IMR-90 (cell line): ENCODE results near the gene SRRM4. TPM values are rescaled to one million over a fixed set of nuclear protein-coding genes. Genes with fewer than 3 reads are reported as not detected.
A peak's percentile ranks its signal among the peaks of the same experiment; 100 is the strongest.

Experiments used
- ATAC-seq: fragments of 200-7000 bp; cut with Tn5 transposase; 2 replicates; pipeline ENCODE4 v1.9.1; 2020; ENCODE audit warnings: low read depth, mild to moderate bottlenecking, moderate library complexity
- BruUV-seq: library from RNA; stranded (reverse); fragments of 400-500 nt; replicated peaks from 2 replicates; lab custom pipeline; 2021; lab: Mats Ljungman, UMichigan
- CTCF ChIA-PET: fragments of 300-600 bp; formaldehyde crosslinking; extraction: SDS; loops from one replicate; lab custom pipeline; 2021; ENCODE audit warnings: antibody characterized with exemption; lab: Yijun Ruan, JAX
- POLR2A ChIA-PET: fragments of 300-600 bp; sonication (Branson Sonifier 250); formaldehyde crosslinking; loops from one replicate; lab custom pipeline; 2022; ENCODE audit warnings: antibody characterized with exemption; ENCODE audit not compliant: unreplicated experiment; lab: Charles Lee
- DNase-seq: peaks from one replicate; pipeline ENCODE4 v3.0.0; 2013
- H2AFZ ChIP-seq: replicated peaks from 2 replicates; pipeline ENCODE3; 2013; ENCODE audit warnings: low read length, mild to moderate bottlenecking; ENCODE audit not compliant: poor library complexity
- H2AK5ac ChIP-seq: 2 replicates; pipeline ENCODE4 v1.6.1; 2013; ENCODE audit warnings: low read depth, low read length, inconsistent platforms
- H2AK9ac ChIP-seq: replicated peaks from 2 replicates; pipeline ENCODE3; 2013; ENCODE audit warnings: mild to moderate bottlenecking, low read depth, low read length, moderate library complexity; ENCODE audit not compliant: poor library complexity
- H2BK120ac ChIP-seq: 2 replicates; pipeline ENCODE4 v1.6.1; 2013; ENCODE audit warnings: low read depth, low read length, inconsistent platforms
- H2BK15ac ChIP-seq: 3 replicates; pipeline ENCODE4 v1.6.1; 2013; ENCODE audit warnings: low read depth, low read length, inconsistent platforms
- H2BK20ac ChIP-seq: 2 replicates; pipeline ENCODE4 v1.6.1; 2013; ENCODE audit warnings: low read depth, mild to moderate bottlenecking, inconsistent platforms, low read length, moderate library complexity
- H2BK5ac ChIP-seq: 2 replicates; pipeline ENCODE4 v1.6.1; 2013; ENCODE audit warnings: mild to moderate bottlenecking, low read depth, low read length, inconsistent platforms; ENCODE audit not compliant: poor library complexity, severe bottlenecking
- H3K14ac ChIP-seq: replicated peaks from 2 replicates; pipeline ENCODE4 v1.6.1; 2013; ENCODE audit warnings: low read depth, low read length, inconsistent platforms
- H3K18ac ChIP-seq: 2 replicates; pipeline ENCODE4 v1.6.1; 2013; ENCODE audit warnings: low read depth, low read length, control low read depth
- H3K23ac ChIP-seq: 2 replicates; pipeline ENCODE4 v1.6.1; 2013; ENCODE audit warnings: low read depth, low read length, inconsistent platforms
- H3K27ac ChIP-seq: 2 replicates; pipeline ENCODE4 v1.5.1; 2013; ENCODE audit warnings: mild to moderate bottlenecking, control low read depth, low read length; ENCODE audit not compliant: insufficient read depth
- H3K27me3 ChIP-seq: 2 replicates; pipeline ENCODE4 v1.6.1; 2013; ENCODE audit warnings: low read length; ENCODE audit not compliant: control insufficient read depth, insufficient read depth
- H3K36me3 ChIP-seq: 2 replicates; pipeline ENCODE4 v1.6.1; 2013; ENCODE audit warnings: low read length, mixed read lengths; ENCODE audit not compliant: control insufficient read depth, insufficient read depth
- H3K4ac ChIP-seq: 2 replicates; pipeline ENCODE4 v1.6.1; 2013; ENCODE audit warnings: low read depth, low read length, inconsistent platforms
- H3K4me1 ChIP-seq: 2 replicates; pipeline ENCODE4 v1.6.1; 2013; ENCODE audit warnings: low read length, mixed read lengths; ENCODE audit not compliant: control insufficient read depth, insufficient read depth
- H3K4me2 ChIP-seq: 2 replicates; pipeline ENCODE4 v1.6.1; 2013; ENCODE audit warnings: low read depth, mild to moderate bottlenecking, control low read depth, low read length, moderate library complexity
- H3K4me3 ChIP-seq: 2 replicates; pipeline ENCODE4 v1.5.1; 2013; ENCODE audit warnings: low read depth, mild to moderate bottlenecking, control low read depth, low read length, moderate library complexity; ENCODE audit not compliant: insufficient read depth
- H3K56ac ChIP-seq: 2 replicates; pipeline ENCODE4 v1.6.1; 2013; ENCODE audit warnings: low read length, inconsistent platforms; ENCODE audit not compliant: insufficient read depth; ENCODE audit errors: extremely low read depth
- H3K79me1 ChIP-seq, 2 experiments: 2 replicates each; pipeline ENCODE4 v1.6.1; 2013; ENCODE audit warnings: low read length in 2 of 2, inconsistent platforms in 1 of 2, low read depth in 1 of 2
- H3K9ac ChIP-seq: 2 replicates; pipeline ENCODE4 v1.6.1; 2013; ENCODE audit warnings: low read depth, low read length, control low read depth
- H3K9me1 ChIP-seq: 2 replicates; pipeline ENCODE4 v1.6.1; 2013; ENCODE audit warnings: low read length, inconsistent platforms; ENCODE audit not compliant: insufficient read depth
- H3K9me3 ChIP-seq: 2 replicates; pipeline ENCODE4 v1.6.1; 2013; ENCODE audit warnings: low read length; ENCODE audit not compliant: control insufficient read depth, insufficient read depth
- H4K20me1 ChIP-seq: 2 replicates; pipeline ENCODE4 v1.6.1; 2013; ENCODE audit warnings: low read length, inconsistent platforms; ENCODE audit not compliant: insufficient read depth
- H4K5ac ChIP-seq: 2 replicates; pipeline ENCODE4 v1.6.1; 2013; ENCODE audit warnings: mild to moderate bottlenecking, low read depth, low read length, control low read depth
- H4K8ac ChIP-seq, 2 experiments: 2 replicates each; pipeline ENCODE4 v1.6.1; 2013; ENCODE audit warnings: low read depth in 2 of 2, low read length in 2 of 2, control low read depth in 1 of 2, inconsistent platforms in 1 of 2
- H4K91ac ChIP-seq: 2 replicates; pipeline ENCODE4 v1.6.1; 2013; ENCODE audit warnings: low read depth, low read length, inconsistent platforms; ENCODE audit not compliant: insufficient read depth
- RAD21 ChIP-seq: IDR thresholded peaks from 2 replicates; pipeline ENCODE4 v1.6.1; 2012; ENCODE audit warnings: low read length, improper control_type of control experiment
- RCOR1 ChIP-seq: IDR thresholded peaks from 2 replicates; pipeline ENCODE4 v1.6.1; 2012; ENCODE audit warnings: mild to moderate bottlenecking, low read length, improper control_type of control experiment; ENCODE audit not compliant: insufficient replicate concordance
- WGBS, 2 experiments: methylation state at CpG; one replicate each; pipeline versions ENCODE4 v1.1.5 to v1.1.7; 2013; ENCODE audit warnings: missing lambda C conversion rate in 2 of 2; ENCODE audit not compliant: insufficient read length in 1 of 2; ENCODE audit errors: extremely low coverage in 2 of 2; 5-methylcytosine and 5-hydroxymethylcytosine counted together
- dilution Hi-C: fragments of 300-500 bp; cut with HindIII; formaldehyde crosslinking; loops from one replicate; pipeline ENCODE4 v1.14.3; 2018; ENCODE audit warnings: low sequenced_read_pairs; ENCODE audit not compliant: unreplicated experiment
- in situ Hi-C: fragments of 300-500 bp; cut with MboI; formaldehyde crosslinking; loops from 3 replicates; pipeline ENCODE4 v1.14.3; 2019; ENCODE audit warnings: low sequenced_read_pairs, inconsistent platforms, mixed read lengths
- intact Hi-C: fragments of 100-400 bp; cut with micrococcal nuclease; formaldehyde crosslinking; loops from 2 replicates; pipeline ENCODE4 v1.10.0; 2022
- polyA plus RNA-seq, 3 experiments: library from polyadenylated mRNA; depleted of rRNA; stranded (reverse); fragments of >200 nt; gene quantifications; 2 replicates each; pipeline ENCODE4 v1.2.3, GENCODE V29; 2012; ENCODE audit warnings: low replicate concordance in 1 of 3
- total RNA-seq: library from RNA; depleted of rRNA; stranded (reverse); fragments of >200 nt; gene quantifications from 2 replicates; pipeline ENCODE4 v1.2.3, GENCODE V29; 2012

Gene SRRM4
- total and polyA plus RNA-seq, 2 of the 4 experiments (the other 2 are of a cell fraction) = not detected

GRCh38 chr12:119181944-119182343 lies 200.6 kb downstream of the SRRM4 start:
- no peaks in the 10 kb centered on the region for H3K27me3 ChIP-seq
- no peak overlapping the region for H4K5ac ChIP-seq
- H3K36me3 ChIP-seq = peaks cover 3% of the 10 kb centered on the region
- H2BK15ac ChIP-seq = no peak overlapping the region
- POLR2A ChIA-PET = interaction anchor here (0.5 kb wide), 1 partner anchor 536 kb away, joined by 3 read pairs; no protein-coding TSS in a partner anchor
- H4K20me1 ChIP-seq = no peaks in the 10 kb centered on the region
- no peak overlapping the region for H3K4me2 ChIP-seq
- peaks cover 9% of the 10 kb centered on the region for H3K4me1 ChIP-seq
- no peak overlapping the region for H4K8ac ChIP-seq
- TF ChIP-seq RAD21 = no peak
- TF ChIP-seq RCOR1 = peak; percentile 60
- no peak overlapping the region for H2AK9ac ChIP-seq
- no peak overlapping the region for H3K56ac ChIP-seq
- no peak overlapping the region for H2BK120ac ChIP-seq
- no peak overlapping the region for H3K9ac ChIP-seq
- no peak overlapping the region for H3K23ac ChIP-seq
- dilution Hi-C loops = no loop called here
- no peak overlapping the region for H3K27ac ChIP-seq
- H2AK5ac ChIP-seq = no peak overlapping the region
- 80% methylated on average over 1 of the region's 3 CpGs; no CpG with 5 or more reads in 1 of the 2 experiments for whole genome bisulfite sequencing, 2 experiments
- H3K14ac ChIP-seq = no peak overlapping the region
- in situ Hi-C loops = loop anchor here (25.0 kb wide), 1 partner anchor 770 kb away; no protein-coding TSS in a partner anchor
- no peaks in the 10 kb centered on the region; the same call in 1 of the 2 replicates for H3K9me1 ChIP-seq
- H2AFZ ChIP-seq = no peak overlapping the region
- H3K4me3 ChIP-seq = no peak overlapping the region
- no peak overlapping the region for H3K18ac ChIP-seq
- CTCF ChIA-PET = interaction anchor here (0.6 to 1.4 kb wide), 2 partner anchors 22 to 26 kb away, joined by 3 read pairs; no protein-coding TSS in a partner anchor
- H4K91ac ChIP-seq = no peak overlapping the region
- intact Hi-C loops = loop anchor here (2.0 kb wide), 1 partner anchor 67 kb away; no protein-coding TSS in a partner anchor
- no TSS peak for BruUV-seq
- ATAC-seq (no peak), DNase-seq (no peak)
- no peak overlapping the region for H2BK5ac ChIP-seq
- no peaks in the 10 kb centered on the region for H3K9me3 ChIP-seq
- peaks cover 25 to 27% of the 10 kb centered on the region in 2 experiments for H3K79me1 ChIP-seq
- no peak overlapping the region for H3K4ac ChIP-seq
- no peak overlapping the region for H2BK20ac ChIP-seq
